Neural cell (in vitro differentiated cells): Measurements from ENCODE around the gene ESYT2.

Experiments
- EP300 ChIP-seq: fragments of 450-650 bp; conservative IDR thresholded peaks from 2 replicates; pipeline ENCODE4 v1.6.1; 2014; ENCODE audit warnings: antibody characterized with exemption, mild to moderate bottlenecking, moderate library complexity; ENCODE audit not compliant: poor library complexity, severe bottlenecking
- EZH2 ChIP-seq: fragments of 200-600, 300-800 bp; shearing (Covaris generic), sonication (generic); IDR thresholded peaks from 2 replicates; pipeline ENCODE4 v1.6.1; 2014; ENCODE audit warnings: antibody characterized with exemption, low read length, borderline replicate concordance, mild to moderate bottlenecking; ENCODE audit not compliant: insufficient read depth, poor library complexity, severe bottlenecking
- MXI1 ChIP-seq: fragments of 450-650 bp; conservative IDR thresholded peaks from 2 replicates; pipeline ENCODE4 v1.6.1; 2014; ENCODE audit warnings: antibody characterized with exemption, mild to moderate bottlenecking; ENCODE audit not compliant: poor library complexity, severe bottlenecking
- POLR2AphosphoS5 ChIP-seq: IDR thresholded peaks from 2 replicates; pipeline ENCODE4 v1.6.1; 2012
- RAD21 ChIP-seq: fragments of 450-650 bp; conservative IDR thresholded peaks from 2 replicates; pipeline ENCODE4 v1.6.1; 2014; ENCODE audit warnings: antibody characterized with exemption, mild to moderate bottlenecking, moderate library complexity
- SMC3 ChIP-seq: fragments of 450-650 bp; conservative IDR thresholded peaks from 2 replicates; pipeline ENCODE4 v1.6.1; 2014; ENCODE audit warnings: antibody characterized with exemption, mild to moderate bottlenecking, moderate library complexity; ENCODE audit not compliant: poor library complexity
- TAF1 ChIP-seq: IDR thresholded peaks from 2 replicates; pipeline ENCODE4 v1.6.1; 2012; ENCODE audit warnings: low read depth
- TF ChIP-seq, protein P1 (sequence below): IDR thresholded peaks from 2 replicates; pipeline ENCODE4 v1.6.1; 2012; ENCODE audit warnings: borderline replicate concordance
- TF ChIP-seq, protein P2 (sequence below): fragments of 450-650 bp; IDR thresholded peaks from 2 replicates; pipeline ENCODE4 v1.5.1; 2014; ENCODE audit warnings: antibody characterized with exemption, mild to moderate bottlenecking, moderate library complexity; ENCODE audit not compliant: poor library complexity, severe bottlenecking

GRCh38 chr7:158836692-158837091 is 7.4 kb upstream of the ESYT2 start:
- TF ChIP-seq, protein P1, sequence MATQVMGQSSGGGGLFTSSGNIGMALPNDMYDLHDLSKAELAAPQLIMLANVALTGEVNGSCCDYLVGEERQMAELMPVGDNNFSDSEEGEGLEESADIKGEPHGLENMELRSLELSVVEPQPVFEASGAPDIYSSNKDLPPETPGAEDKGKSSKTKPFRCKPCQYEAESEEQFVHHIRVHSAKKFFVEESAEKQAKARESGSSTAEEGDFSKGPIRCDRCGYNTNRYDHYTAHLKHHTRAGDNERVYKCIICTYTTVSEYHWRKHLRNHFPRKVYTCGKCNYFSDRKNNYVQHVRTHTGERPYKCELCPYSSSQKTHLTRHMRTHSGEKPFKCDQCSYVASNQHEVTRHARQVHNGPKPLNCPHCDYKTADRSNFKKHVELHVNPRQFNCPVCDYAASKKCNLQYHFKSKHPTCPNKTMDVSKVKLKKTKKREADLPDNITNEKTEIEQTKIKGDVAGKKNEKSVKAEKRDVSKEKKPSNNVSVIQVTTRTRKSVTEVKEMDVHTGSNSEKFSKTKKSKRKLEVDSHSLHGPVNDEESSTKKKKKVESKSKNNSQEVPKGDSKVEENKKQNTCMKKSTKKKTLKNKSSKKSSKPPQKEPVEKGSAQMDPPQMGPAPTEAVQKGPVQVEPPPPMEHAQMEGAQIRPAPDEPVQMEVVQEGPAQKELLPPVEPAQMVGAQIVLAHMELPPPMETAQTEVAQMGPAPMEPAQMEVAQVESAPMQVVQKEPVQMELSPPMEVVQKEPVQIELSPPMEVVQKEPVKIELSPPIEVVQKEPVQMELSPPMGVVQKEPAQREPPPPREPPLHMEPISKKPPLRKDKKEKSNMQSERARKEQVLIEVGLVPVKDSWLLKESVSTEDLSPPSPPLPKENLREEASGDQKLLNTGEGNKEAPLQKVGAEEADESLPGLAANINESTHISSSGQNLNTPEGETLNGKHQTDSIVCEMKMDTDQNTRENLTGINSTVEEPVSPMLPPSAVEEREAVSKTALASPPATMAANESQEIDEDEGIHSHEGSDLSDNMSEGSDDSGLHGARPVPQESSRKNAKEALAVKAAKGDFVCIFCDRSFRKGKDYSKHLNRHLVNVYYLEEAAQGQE: no peak
- TF ChIP-seq, protein P2, sequence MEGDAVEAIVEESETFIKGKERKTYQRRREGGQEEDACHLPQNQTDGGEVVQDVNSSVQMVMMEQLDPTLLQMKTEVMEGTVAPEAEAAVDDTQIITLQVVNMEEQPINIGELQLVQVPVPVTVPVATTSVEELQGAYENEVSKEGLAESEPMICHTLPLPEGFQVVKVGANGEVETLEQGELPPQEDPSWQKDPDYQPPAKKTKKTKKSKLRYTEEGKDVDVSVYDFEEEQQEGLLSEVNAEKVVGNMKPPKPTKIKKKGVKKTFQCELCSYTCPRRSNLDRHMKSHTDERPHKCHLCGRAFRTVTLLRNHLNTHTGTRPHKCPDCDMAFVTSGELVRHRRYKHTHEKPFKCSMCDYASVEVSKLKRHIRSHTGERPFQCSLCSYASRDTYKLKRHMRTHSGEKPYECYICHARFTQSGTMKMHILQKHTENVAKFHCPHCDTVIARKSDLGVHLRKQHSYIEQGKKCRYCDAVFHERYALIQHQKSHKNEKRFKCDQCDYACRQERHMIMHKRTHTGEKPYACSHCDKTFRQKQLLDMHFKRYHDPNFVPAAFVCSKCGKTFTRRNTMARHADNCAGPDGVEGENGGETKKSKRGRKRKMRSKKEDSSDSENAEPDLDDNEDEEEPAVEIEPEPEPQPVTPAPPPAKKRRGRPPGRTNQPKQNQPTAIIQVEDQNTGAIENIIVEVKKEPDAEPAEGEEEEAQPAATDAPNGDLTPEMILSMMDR: no peak
- no peak for TF ChIP-seq EZH2
- no peak for TF ChIP-seq TAF1
- no peak for TF ChIP-seq MXI1
- no peak for TF ChIP-seq RAD21
- no peak for TF ChIP-seq EP300
- TF ChIP-seq POLR2AphosphoS5: no peak
- no peak for TF ChIP-seq SMC3
